GM12878 (cell line): ENCODE measurements around the gene MAL.

Experiments used
- ATF3 ChIP-seq: IDR thresholded peaks from 2 replicates; pipeline ENCODE4 v1.6.1; 2011; ENCODE audit warnings: low read depth, mild to moderate bottlenecking, low read length, moderate library complexity, borderline replicate concordance; ENCODE audit errors: extremely low read depth
- BMI1 ChIP-seq: fragments of 450-650 bp; IDR thresholded peaks from 2 replicates; pipeline ENCODE4 v1.6.1; 2016; ENCODE audit warnings: mild to moderate bottlenecking, moderate library complexity, borderline replicate concordance
- CBX5 ChIP-seq: sonication (generic); IDR thresholded peaks from 2 replicates; pipeline ENCODE4 v1.6.1; 2016; ENCODE audit warnings: low read depth, moderate library complexity, mild to moderate bottlenecking, inconsistent platforms
- CTCF ChIP-seq, 3 experiments: IDR thresholded peaks in 2 of 3; conservative IDR thresholded peaks in 1 of 3; 2 replicates each; pipeline ENCODE4 v1.5.1; 2011; ENCODE audit warnings: low read depth in 3 of 3, low read length in 3 of 3, mild to moderate bottlenecking in 3 of 3, control low read depth in 2 of 3, moderate library complexity in 2 of 3, inconsistent platforms in 1 of 3, mixed read lengths in 1 of 3; ENCODE audit not compliant: control insufficient read depth in 2 of 3, insufficient read depth in 1 of 3; ENCODE audit errors: extremely low read depth in 1 of 3
- EP300 ChIP-seq, 2 experiments: fragments of 150-350 bp in 1 of 2; IDR thresholded peaks; 2 replicates each; pipeline ENCODE4 v1.6.1; 2011 to 2012; ENCODE audit warnings: low read depth in 2 of 2, low read length in 2 of 2, borderline replicate concordance in 1 of 2, improper control_type of control experiment in 1 of 2, inconsistent platforms in 1 of 2; ENCODE audit not compliant: control insufficient read depth in 1 of 2
- EZH2 ChIP-seq: IDR thresholded peaks from 2 replicates; pipeline ENCODE4 v1.6.1; 2012; ENCODE audit warnings: low read depth, mild to moderate bottlenecking, control low read depth, inconsistent platforms, low read length, borderline replicate concordance; ENCODE audit not compliant: control insufficient read depth
- JUND ChIP-seq: IDR thresholded peaks from 2 replicates; pipeline ENCODE4 v1.6.1; 2012; ENCODE audit warnings: low read depth, mild to moderate bottlenecking, low read length, improper control_type of control experiment, moderate library complexity
- MAX ChIP-seq: IDR thresholded peaks from 2 replicates; pipeline ENCODE4 v1.6.1; 2012; ENCODE audit warnings: low read depth, low read length, improper control_type of control experiment
- NRF1 ChIP-seq: conservative IDR thresholded peaks from 2 replicates; pipeline ENCODE4 v1.6.1; 2011; ENCODE audit warnings: mild to moderate bottlenecking, low read depth, low read length, improper control_type of control experiment
- REST ChIP-seq: IDR thresholded peaks from 2 replicates; pipeline ENCODE4 v1.6.1; 2012; ENCODE audit warnings: mild to moderate bottlenecking, low read depth, low read length
- ZZZ3 ChIP-seq: IDR thresholded peaks from 2 replicates; pipeline ENCODE4 v1.6.1; 2011; ENCODE audit warnings: low read depth; ENCODE audit not compliant: control insufficient read depth, insufficient read length
- TF ChIP-seq, protein P1 (sequence below): fragments of 450-650 bp; IDR thresholded peaks from 2 replicates; pipeline ENCODE4 v1.6.1; 2017; ENCODE audit warnings: mild to moderate bottlenecking, low read depth, inconsistent platforms; ENCODE audit not compliant: poor library complexity, severe bottlenecking
- TF ChIP-seq, protein P2 (sequence below): fragments of 450-650 bp; IDR thresholded peaks from 2 replicates; pipeline ENCODE4 v1.6.1; 2016; ENCODE audit warnings: mild to moderate bottlenecking
- TF ChIP-seq, protein P3 (sequence below): fragments of 450-650 bp; conservative IDR thresholded peaks from 2 replicates; pipeline ENCODE4 v1.6.1; 2017; ENCODE audit warnings: mild to moderate bottlenecking, moderate library complexity

- TF ChIP-seq ZZZ3 (no peak), NRF1 (no peak), MAX (no peak), EP300 (IDR thresholded peaks at IDR 0.05; ENCODE audit: borderline replicate concordance in 1 of 2, control insufficient read depth in 1 of 2, low read depth in 2 of 2, low read length in 2 of 2) (no peak), JUND (no peak), BMI1 (no peak), CBX5 (no peak), CTCF (IDR thresholded peaks at IDR 0.05 in 2 of 3, conservative IDR thresholded peaks at IDR 0.05 in 1 of 3; ENCODE audit: control insufficient read depth in 2 of 3, extremely low read depth in 1 of 3, insufficient read depth in 1 of 3, low read depth in 3 of 3, low read length in 3 of 3) (no peak), ATF3 (no peak), REST (no peak), EZH2 (no peak)
- TF ChIP-seq, protein P1, sequence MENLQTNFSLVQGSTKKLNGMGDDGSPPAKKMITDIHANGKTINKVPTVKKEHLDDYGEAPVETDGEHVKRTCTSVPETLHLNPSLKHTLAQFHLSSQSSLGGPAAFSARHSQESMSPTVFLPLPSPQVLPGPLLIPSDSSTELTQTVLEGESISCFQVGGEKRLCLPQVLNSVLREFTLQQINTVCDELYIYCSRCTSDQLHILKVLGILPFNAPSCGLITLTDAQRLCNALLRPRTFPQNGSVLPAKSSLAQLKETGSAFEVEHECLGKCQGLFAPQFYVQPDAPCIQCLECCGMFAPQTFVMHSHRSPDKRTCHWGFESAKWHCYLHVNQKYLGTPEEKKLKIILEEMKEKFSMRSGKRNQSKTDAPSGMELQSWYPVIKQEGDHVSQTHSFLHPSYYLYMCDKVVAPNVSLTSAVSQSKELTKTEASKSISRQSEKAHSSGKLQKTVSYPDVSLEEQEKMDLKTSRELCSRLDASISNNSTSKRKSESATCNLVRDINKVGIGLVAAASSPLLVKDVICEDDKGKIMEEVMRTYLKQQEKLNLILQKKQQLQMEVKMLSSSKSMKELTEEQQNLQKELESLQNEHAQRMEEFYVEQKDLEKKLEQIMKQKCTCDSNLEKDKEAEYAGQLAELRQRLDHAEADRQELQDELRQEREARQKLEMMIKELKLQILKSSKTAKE, result no peak
- TF ChIP-seq, protein P2, sequence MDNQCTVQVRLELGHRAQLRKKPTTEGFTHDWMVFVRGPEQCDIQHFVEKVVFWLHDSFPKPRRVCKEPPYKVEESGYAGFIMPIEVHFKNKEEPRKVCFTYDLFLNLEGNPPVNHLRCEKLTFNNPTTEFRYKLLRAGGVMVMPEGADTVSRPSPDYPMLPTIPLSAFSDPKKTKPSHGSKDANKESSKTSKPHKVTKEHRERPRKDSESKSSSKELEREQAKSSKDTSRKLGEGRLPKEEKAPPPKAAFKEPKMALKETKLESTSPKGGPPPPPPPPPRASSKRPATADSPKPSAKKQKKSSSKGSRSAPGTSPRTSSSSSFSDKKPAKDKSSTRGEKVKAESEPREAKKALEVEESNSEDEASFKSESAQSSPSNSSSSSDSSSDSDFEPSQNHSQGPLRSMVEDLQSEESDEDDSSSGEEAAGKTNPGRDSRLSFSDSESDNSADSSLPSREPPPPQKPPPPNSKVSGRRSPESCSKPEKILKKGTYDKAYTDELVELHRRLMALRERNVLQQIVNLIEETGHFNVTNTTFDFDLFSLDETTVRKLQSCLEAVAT, result no peak
- TF ChIP-seq, protein P3, sequence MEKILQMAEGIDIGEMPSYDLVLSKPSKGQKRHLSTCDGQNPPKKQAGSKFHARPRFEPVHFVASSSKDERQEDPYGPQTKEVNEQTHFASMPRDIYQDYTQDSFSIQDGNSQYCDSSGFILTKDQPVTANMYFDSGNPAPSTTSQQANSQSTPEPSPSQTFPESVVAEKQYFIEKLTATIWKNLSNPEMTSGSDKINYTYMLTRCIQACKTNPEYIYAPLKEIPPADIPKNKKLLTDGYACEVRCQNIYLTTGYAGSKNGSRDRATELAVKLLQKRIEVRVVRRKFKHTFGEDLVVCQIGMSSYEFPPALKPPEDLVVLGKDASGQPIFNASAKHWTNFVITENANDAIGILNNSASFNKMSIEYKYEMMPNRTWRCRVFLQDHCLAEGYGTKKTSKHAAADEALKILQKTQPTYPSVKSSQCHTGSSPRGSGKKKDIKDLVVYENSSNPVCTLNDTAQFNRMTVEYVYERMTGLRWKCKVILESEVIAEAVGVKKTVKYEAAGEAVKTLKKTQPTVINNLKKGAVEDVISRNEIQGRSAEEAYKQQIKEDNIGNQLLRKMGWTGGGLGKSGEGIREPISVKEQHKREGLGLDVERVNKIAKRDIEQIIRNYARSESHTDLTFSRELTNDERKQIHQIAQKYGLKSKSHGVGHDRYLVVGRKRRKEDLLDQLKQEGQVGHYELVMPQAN, result no peak
These were observed 31.2 kb upstream of the MAL start for GRCh38 chr2:94994063-94994913.
